Activated CD4-positive, alpha-beta T cell treated with anti-CD3 and anti-CD28 coated beads for 48 hours (primary cell): Measurements from ENCODE around the gene TMEM37.
A peak's percentile ranks its signal among the peaks of the same experiment; 100 is the strongest.
"Not testable (repeated sequence)": the region's sequence is repeated elsewhere in the genome, so short reads cannot be mapped to it uniquely, and the experiment has no call there.

Experiments
- DNase-seq: peaks from one replicate; pipeline ENCODE4 v3.0.0-alpha.2; 2020

TMEM37 gene, protein sequence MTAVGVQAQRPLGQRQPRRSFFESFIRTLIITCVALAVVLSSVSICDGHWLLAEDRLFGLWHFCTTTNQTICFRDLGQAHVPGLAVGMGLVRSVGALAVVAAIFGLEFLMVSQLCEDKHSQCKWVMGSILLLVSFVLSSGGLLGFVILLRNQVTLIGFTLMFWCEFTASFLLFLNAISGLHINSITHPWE

DNA sequence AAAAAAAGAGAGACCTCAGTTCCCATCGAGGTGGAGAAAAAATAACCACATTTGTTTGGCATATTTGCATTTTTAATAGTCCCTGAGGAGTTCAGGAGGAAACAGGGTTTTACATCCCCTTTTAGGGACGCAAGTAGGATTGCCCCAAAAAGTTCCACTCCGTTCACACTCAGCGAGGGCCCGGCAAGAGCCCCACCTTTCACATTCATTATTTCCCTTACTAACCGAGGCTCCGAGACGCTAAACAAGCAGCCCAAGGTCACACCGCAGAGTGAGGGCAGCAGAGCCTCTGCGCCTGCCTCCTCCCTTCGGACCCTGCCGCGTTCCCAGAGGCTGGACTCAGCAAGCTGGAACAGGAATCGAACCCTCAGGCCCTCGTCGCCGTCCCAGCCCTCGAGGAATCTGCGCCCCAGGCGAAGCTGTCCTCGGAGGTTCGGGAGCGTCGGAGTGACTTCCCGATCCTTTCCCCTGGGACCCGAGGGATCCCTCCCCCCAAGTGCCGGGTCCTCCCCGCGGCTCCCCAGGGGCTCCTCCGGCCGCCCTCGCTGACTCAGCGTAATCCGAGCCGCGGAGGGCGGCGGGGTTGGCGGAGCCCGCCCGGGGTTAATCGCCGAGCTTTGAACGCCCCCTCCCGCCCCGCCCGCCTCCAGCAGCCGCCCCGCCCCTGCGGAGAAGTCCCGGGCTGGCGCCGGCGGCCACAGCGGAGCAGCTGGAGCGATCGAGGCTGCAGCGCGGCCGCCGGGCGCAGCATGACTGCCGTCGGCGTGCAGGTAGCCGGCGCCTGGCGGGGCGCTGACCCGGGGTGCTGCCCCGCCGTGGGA lies at the start of gene TMEM37:
Gene TMEM37, plus strand, starts transcription at position 700 of the 821 bp plus-strand sequence. Its CDS starts 50 bp downstream, at position 750.
- DNase-seq: peak; percentile 11

DNA sequence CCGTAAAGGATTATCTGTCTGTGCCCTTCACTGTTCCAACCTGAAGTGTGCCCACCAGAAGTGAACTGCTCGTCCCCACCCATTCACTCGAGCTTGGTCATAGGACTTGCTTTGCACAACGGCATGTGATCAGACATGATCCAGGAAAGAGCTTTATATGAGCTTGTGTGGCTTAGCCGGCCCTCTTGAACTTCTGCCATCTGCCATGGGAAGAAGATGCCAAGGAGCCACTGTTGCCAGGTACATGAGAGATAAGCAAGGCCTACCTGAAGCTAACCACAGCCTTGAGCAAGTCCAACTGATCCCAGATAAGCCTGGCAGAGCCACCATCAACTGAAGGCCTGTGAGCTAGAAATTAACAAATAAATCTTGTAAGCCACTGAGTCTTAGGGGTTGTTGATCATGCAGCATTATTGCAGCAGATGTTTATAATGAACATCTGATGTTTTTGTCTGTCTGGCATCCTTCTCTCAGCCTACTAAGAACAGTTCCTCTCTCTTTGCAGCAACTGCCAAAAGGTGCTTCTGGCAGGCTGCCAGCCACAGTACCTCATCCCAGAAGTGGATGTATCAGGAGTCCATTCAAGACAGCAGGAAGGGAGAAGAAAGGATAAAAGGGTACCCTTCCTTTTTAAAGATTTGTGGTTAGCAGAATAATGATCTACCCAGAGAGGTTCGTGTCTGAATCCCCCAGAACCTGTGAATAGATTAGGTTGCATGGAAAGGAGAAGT lies 48.1 kb upstream of the TMEM37 start:
- no peak for DNase-seq

DNA sequence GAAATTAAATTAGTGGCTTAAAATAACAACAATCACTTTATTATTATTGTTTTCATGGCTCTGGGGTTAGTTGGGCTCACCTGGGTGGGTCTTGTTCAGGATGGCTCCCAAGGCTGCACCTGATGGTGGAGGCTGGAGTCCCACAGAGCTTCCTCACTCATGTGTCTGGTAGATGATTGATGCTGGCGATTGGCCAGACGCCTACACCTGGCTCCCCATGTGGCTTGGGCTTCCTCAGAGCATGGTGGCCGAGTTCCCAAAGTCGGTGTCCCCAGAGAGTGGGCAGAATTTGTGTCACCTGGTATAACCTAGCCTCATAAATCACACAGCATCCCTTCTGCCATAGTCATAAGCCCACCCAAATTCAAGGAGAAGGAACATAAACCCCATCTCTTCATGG lies 46.7 kb upstream of the TMEM37 start:
- DNase-seq: no peak

DNA sequence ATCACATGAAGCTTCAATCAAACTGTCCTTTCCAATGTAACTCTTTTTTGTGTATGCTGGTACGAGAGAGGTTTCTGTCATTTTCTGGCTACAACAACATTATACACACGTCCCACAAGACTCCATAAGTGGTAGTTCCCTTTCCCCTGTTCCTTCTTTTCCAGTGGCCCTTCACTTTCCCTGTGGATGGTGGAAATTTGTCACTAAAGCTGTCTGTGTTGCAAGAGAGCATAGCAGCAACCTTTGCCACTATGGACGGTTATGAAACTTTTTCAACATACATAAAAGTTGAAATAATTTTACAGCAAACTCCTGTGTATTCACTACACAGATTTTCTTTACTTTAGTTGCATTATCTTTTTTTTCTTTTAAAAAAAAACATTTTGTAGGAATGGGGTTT lies 46.2 kb upstream of the TMEM37 start:
- no peak for DNase-seq

DNA sequence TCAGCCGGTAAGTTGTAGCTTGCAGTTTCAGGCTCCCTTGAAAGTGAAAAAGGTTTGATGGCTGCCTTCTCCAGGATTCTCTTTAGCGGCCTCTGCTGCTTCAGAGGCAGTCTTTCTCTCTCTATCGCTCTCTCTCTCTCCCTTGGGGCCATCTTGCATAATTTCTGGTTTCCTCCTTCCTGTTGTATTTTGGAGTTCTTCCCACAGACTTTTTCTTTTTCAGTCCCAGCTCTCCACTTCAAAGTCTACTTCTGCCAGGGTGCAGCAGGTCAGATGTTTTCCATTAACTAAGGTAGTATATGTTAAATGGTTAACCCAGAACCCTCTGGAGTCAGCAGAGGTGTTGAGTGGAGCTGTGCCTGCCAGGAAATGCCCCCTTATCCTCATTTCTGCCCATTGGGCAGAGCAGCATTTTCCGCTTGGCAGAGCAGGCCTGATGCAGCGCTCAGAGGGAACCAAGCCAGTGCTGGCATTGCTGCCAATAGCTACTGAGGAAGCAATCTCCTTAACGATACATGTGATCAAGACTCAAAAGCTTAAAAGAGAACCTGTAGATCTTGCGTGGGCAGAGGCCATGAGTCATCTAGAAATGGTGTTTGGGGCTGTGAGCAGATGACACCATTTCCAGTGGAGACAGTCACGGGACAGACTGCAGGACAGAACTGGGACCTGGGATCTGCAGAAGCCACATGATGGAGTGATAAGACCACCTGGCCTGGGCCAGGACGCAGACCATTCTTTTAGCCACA lies 44.1 kb upstream of the TMEM37 start:
- peak; percentile 61 for DNase-seq

DNA sequence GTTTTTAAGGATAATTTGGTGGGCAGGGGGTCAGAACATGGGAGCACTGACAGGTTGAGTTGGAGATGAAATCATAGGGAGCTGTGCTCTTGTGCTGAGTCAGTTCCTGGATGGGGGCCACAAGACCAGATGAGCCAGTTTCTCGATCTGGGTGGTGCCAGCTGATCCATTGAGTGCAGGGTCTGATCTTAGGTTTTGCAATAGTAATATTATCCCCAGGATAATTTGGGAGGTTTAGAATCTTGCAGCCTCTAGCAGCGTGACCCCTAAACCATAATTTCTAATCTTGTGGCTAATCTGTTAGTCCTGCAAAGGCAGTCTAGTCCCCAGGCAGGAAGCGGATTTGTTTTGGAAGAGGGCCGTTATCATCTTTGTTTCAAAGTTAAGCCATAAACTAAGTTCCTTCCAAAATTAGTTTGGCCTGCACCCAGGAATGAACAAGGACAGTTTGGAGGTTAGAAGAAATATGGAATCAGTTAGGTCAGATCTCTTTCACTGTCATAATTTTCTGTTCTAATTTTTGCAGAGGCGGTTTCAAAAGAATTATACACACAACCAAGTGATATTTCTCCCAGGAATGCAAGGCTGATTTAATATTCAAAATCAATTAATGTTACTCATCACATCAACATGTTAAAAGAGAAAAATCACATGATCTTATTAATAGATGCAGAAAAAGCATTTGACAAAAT lies 41.9 kb upstream of the TMEM37 start:
- DNase-seq: no peak

DNA sequence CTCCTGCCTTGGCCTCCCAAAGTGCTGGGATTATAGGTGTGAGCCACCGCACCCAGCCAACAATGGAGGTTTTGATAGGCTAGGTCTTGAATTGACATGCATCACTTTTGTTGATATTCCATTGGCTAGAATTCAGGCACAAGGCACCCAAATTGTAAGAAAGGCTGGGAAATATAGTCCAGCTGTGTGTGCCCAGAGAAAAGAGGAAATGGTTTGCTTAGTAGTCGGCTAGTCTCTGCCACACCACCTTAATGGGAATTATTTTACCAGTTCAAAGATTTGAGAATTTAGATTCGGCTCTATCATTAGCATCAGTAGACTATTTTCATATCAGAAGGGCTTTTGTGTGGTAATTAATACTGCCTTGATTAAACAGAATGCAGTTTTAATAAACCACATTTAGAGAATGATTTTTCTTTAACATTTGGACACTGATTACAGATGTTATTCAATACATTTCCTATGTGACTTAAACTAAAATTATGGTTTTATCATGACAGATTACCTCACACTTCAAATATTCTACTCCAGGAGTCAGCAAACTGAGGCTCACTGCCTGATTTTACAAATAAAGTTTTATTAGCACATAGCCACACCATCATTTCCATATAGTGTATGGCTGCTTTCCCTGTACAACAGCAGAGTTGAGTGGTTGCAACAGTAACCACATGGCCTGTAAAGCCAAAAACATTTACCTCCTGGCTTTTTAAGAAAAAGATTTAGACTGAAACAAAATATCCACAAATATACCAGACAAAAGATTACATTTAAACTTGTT lies 37.5 kb upstream of the TMEM37 start:
- DNase-seq: no peak

DNA sequence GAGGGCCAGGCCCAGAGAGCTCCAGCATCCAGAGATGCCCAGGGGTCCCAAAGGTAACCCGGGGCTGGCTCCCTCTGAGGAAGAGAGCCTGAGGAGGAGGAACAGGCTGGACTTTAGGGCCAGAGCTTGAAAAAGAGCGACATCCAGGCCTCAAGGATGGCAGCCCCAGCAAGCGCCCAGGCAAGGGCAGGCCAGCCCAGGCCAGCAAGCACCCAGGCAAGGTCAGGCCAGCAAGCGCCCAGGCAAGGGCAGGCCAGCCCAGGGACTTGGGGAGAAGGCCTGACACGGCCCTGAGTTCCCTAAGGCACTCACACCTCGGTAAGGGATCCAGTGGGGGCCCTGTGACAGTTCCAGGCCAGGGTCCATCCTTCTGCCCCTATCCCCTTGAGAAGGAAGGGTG lies 34.5 kb upstream of the TMEM37 start:
- DNase-seq: no peak

DNA sequence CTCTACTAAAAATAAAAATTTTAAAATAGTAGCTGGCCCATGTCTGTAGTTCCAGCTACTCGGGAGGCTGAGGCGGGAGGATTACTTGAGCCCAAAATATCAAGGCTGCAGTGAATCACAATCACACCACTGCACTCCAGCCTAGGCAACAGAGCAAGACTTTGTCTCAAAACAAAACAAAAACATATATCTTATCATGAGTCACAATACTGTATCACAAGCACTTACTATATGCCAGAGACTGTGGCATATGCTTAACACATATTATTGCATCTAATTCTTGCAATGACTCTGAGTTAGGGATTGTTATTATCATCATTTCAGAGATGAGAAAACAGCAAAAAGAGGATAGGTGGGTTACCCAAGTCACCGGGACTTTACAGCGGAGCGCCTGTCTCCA lies 29.5 kb upstream of the TMEM37 start:
- no peak for DNase-seq

DNA sequence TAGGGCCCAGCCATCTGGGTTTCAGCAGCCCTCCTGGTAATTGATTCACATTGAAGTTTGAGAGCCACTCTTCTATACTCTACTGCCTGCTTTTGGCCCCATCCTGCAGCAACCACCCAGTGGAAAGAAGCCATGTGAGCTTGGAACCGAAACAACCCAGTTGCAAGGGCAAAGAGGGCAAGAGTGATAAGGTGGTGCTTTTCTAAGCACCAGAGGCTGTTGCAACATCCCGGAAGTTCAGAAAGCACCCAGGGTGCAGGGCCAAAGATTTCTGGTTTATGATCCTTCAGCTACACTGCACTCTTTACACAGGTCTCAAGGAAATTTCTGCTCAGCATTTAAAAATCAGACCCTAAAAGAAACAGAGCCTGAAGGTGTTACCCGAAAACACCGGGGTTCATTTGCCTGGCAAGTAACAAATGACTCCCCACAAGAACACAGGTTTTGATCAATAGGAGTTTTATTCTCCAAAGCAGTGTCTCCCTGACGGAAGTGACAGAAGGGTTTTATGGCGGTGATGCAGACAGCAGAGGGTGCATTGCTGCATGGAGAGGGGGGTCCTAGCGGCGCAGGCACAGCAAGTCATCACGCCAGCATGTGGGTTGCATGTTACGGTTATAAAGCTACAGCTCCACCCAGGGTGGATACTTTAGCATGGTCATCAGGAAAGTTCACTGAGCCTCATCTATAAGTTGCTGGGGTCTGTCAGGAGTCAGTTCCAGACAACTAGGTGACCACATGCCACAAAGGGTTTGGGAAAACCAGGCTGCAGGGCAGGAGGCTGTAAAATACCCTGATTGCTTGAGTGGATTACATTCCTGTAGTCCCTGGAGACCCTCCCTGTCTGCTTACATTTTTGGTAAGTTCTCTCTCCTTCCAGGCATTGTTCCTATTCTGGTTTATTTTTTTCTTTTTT lies 28.8 kb upstream of the TMEM37 start:
- no peak for DNase-seq

DNA sequence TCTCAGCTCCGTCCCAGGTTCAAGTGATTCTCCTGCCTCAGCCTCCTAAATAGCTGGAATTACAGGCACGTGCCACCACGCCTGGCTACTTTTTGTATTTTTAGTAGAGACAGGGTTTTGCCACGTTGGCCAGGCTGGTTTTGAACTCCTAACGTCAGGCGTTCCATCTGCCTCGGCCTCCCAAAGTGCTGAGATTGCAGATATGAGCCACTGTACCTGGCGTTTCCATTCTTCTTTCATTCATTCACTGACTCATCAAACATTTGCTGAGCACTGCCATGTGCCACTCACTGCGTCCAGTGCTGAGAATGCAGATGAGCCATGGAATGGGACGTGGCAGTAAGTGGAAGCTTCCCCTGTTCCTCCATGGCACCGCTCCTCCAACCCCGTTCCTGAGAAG lies 28.0 kb upstream of the TMEM37 start:
- not testable (repeated sequence) for DNase-seq

DNA sequence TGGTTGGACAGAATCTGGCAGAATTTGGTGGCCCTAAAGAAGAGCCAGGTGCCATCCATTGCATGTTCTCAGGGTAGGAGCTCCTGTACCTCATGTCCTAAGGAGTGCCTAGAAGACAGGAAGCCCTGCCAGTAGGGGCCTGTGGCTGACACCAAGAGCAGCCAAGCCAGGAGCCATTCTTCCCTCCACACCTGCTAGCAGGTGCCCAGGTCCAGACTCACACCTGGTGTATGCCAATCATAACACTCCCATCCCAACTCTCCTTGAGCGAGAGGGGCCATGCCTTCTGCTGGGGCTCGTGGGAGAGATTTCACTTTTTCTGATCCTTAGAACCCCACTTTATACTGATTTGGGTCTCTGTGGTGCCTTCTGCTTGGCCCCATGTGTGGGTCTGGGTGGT lies 26.5 kb upstream of the TMEM37 start:
- DNase-seq: no peak

DNA sequence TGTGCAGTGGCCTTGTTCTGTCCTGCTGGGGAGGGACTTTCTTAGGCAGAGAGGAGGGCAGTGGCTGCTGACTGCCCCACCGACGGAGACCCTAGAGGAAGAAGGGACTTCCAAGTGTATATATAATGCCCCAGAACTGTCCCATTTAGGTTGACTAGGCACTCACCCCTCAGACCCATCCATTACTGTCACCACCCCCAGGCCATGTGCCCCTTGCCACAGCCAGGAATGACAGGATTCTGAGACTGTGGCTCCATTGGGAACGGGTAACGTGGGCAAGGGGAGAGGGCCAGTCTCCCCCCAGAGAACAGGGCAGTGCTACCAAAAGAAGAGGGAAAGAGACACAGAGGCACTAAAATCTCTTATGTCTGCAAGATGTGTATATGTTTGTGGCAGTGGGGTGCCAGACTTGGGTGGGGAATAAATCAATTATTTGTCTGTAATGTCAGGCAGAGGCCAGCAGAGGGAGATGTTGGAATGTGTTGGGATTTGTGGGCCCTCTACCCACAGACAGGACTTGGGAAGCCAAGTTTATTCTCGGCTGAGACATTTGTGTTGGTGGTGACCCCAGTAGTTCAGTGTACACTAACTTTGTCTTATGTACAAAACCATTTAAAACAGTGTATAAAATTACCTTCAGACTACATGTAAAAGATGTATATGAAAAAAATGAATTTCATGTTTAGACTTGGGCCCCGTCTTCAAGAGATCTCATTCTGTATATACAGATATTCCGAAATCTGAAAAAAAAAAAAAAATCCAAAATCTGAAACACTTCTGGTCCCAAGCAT lies 24.0 kb upstream of the TMEM37 start:
- peak; percentile 47 for DNase-seq

DNA sequence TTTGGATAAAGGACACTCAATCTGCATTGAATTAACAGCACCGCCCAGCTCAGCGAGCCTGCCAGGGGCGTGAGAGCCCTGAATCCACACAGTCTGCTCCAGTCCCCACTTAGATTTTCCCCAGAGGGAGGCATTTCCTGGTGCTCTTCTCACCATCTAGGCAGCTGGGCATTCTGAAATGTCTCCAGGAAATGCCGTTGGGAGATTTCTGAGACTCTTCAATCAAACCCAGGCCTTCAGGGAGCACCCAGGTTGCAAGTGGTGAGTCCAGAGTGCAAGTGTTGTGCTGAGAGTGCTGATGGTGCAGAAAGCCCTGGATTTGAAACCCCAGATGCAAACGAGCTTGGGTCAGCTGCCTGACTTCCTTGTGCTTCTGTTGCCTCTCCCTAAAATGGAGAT lies 23.4 kb upstream of the TMEM37 start:
- no peak for DNase-seq

DNA sequence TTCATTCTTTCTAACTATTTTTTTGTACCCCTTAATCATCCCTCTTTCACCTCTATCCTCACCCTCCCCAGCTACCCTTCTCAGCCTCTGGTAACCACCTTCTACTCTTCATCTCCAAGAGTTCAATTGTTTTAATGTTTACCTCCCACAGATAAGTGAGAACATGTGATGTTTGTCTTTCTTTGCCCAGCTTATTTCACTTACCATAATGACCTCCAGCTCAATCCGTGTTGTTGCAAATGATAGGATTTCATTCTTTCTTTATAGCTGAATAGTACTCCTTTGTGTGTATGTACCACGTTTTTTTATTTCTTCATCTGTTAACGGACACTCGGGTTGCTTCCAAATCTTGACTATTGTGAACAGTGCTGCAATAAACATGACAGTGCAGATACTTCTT lies 22.1 kb upstream of the TMEM37 start:
- no peak for DNase-seq

DNA sequence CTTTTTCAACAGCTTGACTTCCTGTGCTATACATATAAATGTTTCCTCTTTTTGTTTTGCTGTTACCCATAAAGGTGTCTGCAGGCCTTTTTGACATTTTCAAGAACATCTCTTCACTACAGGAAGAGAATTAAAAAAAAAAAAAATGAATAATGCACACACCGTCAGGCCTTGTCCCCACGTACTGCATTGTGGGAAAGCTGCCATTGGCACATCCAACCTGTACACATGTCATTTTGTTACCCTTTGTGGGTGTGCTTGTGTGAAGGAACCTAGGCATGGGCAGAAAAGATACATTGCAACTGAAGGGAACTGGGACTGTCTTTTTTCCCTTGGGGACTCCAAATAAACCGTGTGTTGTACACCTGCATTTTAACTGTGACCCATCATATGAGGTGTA lies 16.8 kb upstream of the TMEM37 start:
- no peak for DNase-seq

DNA sequence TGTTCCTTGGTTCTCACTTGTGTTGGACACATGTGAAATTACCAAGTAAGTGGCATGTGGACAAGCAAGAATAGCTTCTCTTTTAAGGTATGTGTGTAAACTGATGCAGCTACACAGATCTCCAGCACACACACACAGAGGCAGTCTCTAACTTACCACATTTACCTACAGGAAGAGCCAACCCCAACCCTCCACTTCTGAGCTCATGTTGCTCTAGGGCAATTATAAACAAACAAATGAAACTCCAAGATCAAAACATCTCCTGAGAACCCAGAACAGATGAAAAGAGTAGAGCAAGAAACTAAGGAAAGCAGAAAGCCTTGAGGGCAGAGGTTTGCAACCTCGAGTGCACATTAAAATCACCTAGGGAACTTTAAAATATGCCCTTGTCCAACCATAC lies 16.0 kb upstream of the TMEM37 start:
- no peak for DNase-seq

DNA sequence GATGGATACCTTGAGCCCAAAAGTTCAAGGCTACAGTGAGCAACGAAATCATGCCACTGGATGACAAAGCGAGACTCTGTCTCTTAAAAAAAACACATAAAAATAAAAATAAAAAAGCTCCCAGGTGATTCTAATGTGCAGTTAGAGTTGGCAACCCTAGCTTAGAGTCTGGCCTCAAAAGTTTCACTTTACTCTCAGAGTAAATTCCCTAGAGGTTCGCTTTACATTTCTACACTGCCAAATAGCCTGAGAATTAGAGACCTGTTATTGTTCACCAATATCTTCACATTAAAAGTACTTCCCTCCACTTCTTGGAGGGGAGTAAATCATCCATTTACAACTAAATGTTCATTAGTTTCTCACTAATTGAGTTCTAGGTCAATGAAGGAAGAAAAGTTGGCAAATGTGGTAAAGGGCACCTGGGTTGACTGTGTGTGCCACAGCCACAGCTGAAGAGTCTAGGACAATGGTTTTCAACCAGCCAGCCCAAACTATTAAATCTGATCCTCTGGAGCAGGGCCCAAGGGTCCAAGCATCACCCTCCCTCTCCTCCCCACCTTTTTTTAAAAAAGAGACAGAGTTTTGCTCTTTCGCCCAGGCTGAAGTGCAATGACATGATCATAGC lies 15.2 kb upstream of the TMEM37 start:
- no peak for DNase-seq

DNA sequence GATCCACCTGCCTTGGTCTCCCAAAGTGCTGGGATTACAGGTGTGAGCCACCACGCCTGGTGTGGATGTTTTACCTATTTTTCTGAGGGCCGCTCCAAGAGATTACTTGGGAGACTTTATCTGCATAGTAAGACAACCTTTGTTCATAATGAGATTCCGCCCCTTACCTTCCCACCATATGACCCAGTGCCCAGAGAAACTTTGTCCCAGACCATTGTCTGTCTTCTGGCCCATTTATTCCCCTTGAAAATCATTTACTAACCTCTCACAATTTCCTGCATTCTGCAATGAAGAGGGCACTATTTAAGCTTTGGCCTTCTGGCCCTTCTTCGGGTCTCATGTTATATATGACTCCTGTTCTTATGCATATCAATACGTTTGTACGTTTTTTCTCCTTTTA lies 13.7 kb upstream of the TMEM37 start:
- DNase-seq: no peak
